ENCODE data around the gene PRKAG3. TPM values are rescaled to one million over a fixed set of nuclear protein-coding genes. Genes with fewer than 3 reads are reported as not detected.

The PRKAG3 gene
- total RNA-seq, 1 experiment from 2014 or later: not detected

GRCh38 chr2:218859556-218859987 lies 28.0 kb upstream of the PRKAG3 start, which contains the start of gene WNT6:
TSS of gene WNT6 (plus strand) at chr2:218859805. CDS start at chr2:218860038, 233 bp downstream.
- Histone ChIP-seq H3K79me2 (ENCODE audit: low read depth) (0 out of 2 replicates have a peak, but pooled peaks cover 3% of the 10 kb centered on the region), H3K9me3 (ENCODE audit: insufficient read depth, low read depth) (no peaks in the 10 kb centered on the region), H3K27me3 (ENCODE audit: insufficient read depth, low read depth) (peaks cover 13% of the 10 kb centered on the region; the same call in 1 of the 2 replicates), H3K4me1 (replicated peaks; ENCODE audit: insufficient read depth) (peaks cover 15% of the 10 kb centered on the region), H2AFZ (peak within 1 kb of the TSS; percentile 78; the same call in 1 of the 2 replicates), H3K4me2 (peak within 1 kb of the TSS; percentile 78), H3K4me3 (peak within 1 kb of the TSS; percentile 61), H3F3A (ENCODE audit: insufficient read depth, low read depth) (peaks cover 10% of the 10 kb centered on the region; the same call in 1 of the 2 replicates), H3K9me2 (ENCODE audit: insufficient read depth) (no peaks in the 10 kb centered on the region), H4K20me1 (ENCODE audit: insufficient read depth) (no peaks in the 10 kb centered on the region), H3K36me3 (ENCODE audit: low read depth) (no peaks in the 10 kb centered on the region), H3K27ac (no peak within 1 kb of the TSS)
- intact Hi-C loops (cut with micrococcal nuclease; ENCODE audit: unreplicated experiment): no loop called here
- ChIA-PET POLR2A (ENCODE audit: unreplicated experiment) (interaction anchor here (0.5 kb wide), 1 partner anchor 737 kb away, joined by 3 read pairs; no protein-coding TSS in a partner anchor), CTCF (no interaction called here)
- BruUV-seq (replicated peaks): no TSS peak
- TF ChIP-seq CTCF (conservative IDR thresholded peaks at IDR 0.05) (no peak), EZH2 (IDR thresholded peaks at IDR 0.05; ENCODE audit: low read depth) (no peak)
- peak in 1 of 2 experiments; percentile 37 for DNase-seq

DNA sequence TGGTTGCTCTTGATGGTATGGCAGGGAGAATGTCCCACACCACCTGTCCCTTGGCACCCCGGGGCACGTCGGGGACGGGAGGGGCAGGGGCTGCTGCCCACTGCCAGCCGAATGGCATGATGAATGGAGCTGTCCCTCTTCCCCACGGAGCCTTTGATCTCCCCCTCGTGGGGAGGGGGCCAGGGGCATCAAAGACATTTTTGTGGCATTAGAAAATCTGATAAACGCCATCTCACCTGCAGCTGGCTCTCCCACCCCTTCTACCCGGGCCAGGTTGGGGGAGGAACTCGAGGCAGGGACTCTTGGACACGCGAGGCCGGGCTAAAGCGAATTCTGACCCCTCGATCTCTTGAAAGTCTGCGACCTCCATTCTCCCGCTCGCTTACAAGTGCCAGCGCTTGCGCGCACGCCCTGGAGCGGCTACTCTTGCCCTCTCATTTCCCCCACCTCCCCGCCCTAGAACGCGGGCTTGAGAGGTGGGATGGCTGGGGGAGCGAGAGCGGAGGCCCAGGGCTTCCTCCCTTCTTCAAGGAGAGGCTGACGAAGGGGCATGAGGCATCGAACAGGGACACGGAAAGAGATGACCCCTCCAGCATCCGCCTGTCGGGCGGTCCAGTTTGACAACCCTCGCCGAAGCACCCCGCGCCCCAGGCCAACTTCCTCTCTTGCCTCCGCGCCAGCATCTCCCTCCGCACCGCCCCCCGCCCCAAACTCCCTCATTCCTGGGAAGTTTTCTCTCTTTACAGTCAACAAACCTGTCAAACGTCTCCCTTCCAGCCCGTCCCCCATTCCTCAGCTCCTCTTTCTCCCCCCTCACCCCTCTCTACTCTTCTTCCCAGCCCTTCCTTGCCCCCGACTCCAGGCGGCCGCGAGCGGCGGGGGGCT lies 27.3 kb upstream of the PRKAG3 start:
- Histone ChIP-seq H3F3A (ENCODE audit: insufficient read depth, low read depth) (peaks cover 16% of the 10 kb centered on the region; the same call in 1 of the 2 replicates), H3K27me3 (ENCODE audit: insufficient read depth, low read depth) (peaks cover 13% of the 10 kb centered on the region; the same call in 1 of the 2 replicates), H3K4me2 (peak overlapping the region; percentile 72), H4K20me1 (ENCODE audit: insufficient read depth) (no peaks in the 10 kb centered on the region), H3K9me3 (ENCODE audit: insufficient read depth, low read depth) (no peaks in the 10 kb centered on the region), H3K27ac (no peak overlapping the region), H3K9me2 (ENCODE audit: insufficient read depth) (no peaks in the 10 kb centered on the region), H3K4me1 (replicated peaks; ENCODE audit: insufficient read depth) (peaks cover 20% of the 10 kb centered on the region), H3K79me2 (ENCODE audit: low read depth) (0 out of 2 replicates have a peak, but pooled peaks cover 3% of the 10 kb centered on the region), H2AFZ (no peak overlapping the region), H3K4me3 (peak overlapping the region; percentile 52; the same call in 1 of the 2 replicates), H3K36me3 (ENCODE audit: low read depth) (no peaks in the 10 kb centered on the region)
- TF ChIP-seq CTCF (conservative IDR thresholded peaks at IDR 0.05) (no peak), EZH2 (IDR thresholded peaks at IDR 0.05; ENCODE audit: low read depth) (no peak)
- intact Hi-C loops (cut with micrococcal nuclease; ENCODE audit: unreplicated experiment): no loop called here
- DNase-seq: no peak
- BruUV-seq (replicated peaks): no TSS peak
- ChIA-PET CTCF (interaction anchor here (0.5 kb wide), 1 partner anchor 11 kb away, joined by 10 read pairs; no protein-coding TSS in a partner anchor), POLR2A (ENCODE audit: unreplicated experiment) (interaction anchor here (0.5 kb wide), 1 partner anchor 738 kb away, joined by 3 read pairs; no protein-coding TSS in a partner anchor)

- H3K4me3 ChIP-seq: no peak overlapping the region
- no peak overlapping the region for H3K4me2 ChIP-seq
- TF ChIP-seq CTCF (conservative IDR thresholded peaks at IDR 0.05) (no peak), EZH2 (IDR thresholded peaks at IDR 0.05; ENCODE audit: low read depth) (no peak)
- no peaks in the 10 kb centered on the region for H4K20me1 ChIP-seq (ENCODE audit: insufficient read depth)
- no peaks in the 10 kb centered on the region for H3K9me2 ChIP-seq (ENCODE audit: insufficient read depth)
- H3K27ac ChIP-seq: no peak overlapping the region
- H3K79me2 ChIP-seq (ENCODE audit: low read depth): 0 out of 2 replicates have a peak, but pooled peaks cover 3% of the 10 kb centered on the region
- H3K27me3 ChIP-seq (ENCODE audit: insufficient read depth, low read depth): peaks cover 13% of the 10 kb centered on the region; the same call in 1 of the 2 replicates
- no peak overlapping the region for H2AFZ ChIP-seq
- ChIA-PET POLR2A (ENCODE audit: unreplicated experiment) (no interaction called here), CTCF (interaction anchor here (0.5 kb wide), 1 partner anchor 12 kb away, joined by 10 read pairs; no protein-coding TSS in a partner anchor)
- peaks cover 29% of the 10 kb centered on the region for H3K4me1 ChIP-seq (replicated peaks; ENCODE audit: insufficient read depth)
- intact Hi-C loops (cut with micrococcal nuclease; ENCODE audit: unreplicated experiment): no loop called here
- no TSS peak for BruUV-seq (replicated peaks)
- H3K36me3 ChIP-seq (ENCODE audit: low read depth): no peaks in the 10 kb centered on the region
- H3F3A ChIP-seq (ENCODE audit: insufficient read depth, low read depth): peaks cover 24% of the 10 kb centered on the region; the same call in 1 of the 2 replicates
- no peak for DNase-seq
- no peaks in the 10 kb centered on the region for H3K9me3 ChIP-seq (ENCODE audit: insufficient read depth, low read depth)
Observed at GRCh38 chr2:218858138-218858445, 26.5 kb upstream of the PRKAG3 start.
